ENCODE measurements around the gene STAG1. TPM values are rescaled to one million over a fixed set of nuclear protein-coding genes. Genes with fewer than 3 reads are reported as not detected.
"Not testable (repeated sequence)": the region's sequence is repeated elsewhere in the genome, so short reads cannot be mapped to it uniquely, and the experiment has no call there.

The STAG1 gene
- total and polyA plus RNA-seq, 2 experiments from 2014 or later: 12.4 to 41.1 TPM

DNA sequence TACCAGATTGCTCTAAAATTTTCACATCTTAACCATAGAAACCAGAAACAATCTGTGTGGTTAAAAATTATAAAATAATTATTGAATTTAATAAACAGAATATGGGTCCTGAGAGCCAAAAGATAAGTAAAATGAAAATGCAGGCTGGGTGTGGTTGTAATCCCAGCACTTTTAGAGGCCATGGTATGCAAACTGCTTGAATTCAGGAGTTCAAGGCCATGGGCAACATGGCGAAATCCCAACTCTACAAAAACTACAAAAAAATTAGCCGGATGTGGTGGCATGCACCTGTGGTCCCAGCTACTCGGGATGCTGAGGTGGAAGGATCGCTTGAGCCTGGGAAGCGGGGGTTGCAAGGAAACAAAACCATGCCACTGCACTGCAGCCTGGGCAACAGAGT, 236.1 kb downstream of the STAG1 start:
- no peak overlapping the region for H3K27ac ChIP-seq
- H3K27me3 ChIP-seq: no peaks in the 10 kb centered on the region
- no peaks in the 10 kb centered on the region for H3K9me2 ChIP-seq (replicated peaks; ENCODE audit: insufficient read depth)
- H2AFZ ChIP-seq: no peak overlapping the region
- H4K20me1 ChIP-seq (ENCODE audit: insufficient read depth, poor library complexity, severe bottlenecking): no peaks in the 10 kb centered on the region
- no peak for TF ChIP-seq EZH2 (IDR thresholded peaks at IDR 0.05; ENCODE audit: borderline replicate concordance)
- TF ChIP-seq, protein P1, sequence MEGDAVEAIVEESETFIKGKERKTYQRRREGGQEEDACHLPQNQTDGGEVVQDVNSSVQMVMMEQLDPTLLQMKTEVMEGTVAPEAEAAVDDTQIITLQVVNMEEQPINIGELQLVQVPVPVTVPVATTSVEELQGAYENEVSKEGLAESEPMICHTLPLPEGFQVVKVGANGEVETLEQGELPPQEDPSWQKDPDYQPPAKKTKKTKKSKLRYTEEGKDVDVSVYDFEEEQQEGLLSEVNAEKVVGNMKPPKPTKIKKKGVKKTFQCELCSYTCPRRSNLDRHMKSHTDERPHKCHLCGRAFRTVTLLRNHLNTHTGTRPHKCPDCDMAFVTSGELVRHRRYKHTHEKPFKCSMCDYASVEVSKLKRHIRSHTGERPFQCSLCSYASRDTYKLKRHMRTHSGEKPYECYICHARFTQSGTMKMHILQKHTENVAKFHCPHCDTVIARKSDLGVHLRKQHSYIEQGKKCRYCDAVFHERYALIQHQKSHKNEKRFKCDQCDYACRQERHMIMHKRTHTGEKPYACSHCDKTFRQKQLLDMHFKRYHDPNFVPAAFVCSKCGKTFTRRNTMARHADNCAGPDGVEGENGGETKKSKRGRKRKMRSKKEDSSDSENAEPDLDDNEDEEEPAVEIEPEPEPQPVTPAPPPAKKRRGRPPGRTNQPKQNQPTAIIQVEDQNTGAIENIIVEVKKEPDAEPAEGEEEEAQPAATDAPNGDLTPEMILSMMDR (IDR thresholded peaks at IDR 0.05; ENCODE audit: poor library complexity): no peak
- TF ChIP-seq EZH2phosphoT487 (IDR thresholded peaks at IDR 0.05; ENCODE audit: low read depth, severe bottlenecking, unreplicated experiment): no peak
- peaks cover 8% of the 10 kb centered on the region for H3K79me2 ChIP-seq
- H3K4me1 ChIP-seq (ENCODE audit: insufficient read depth): no peaks in the 10 kb centered on the region
- no peaks in the 10 kb centered on the region for H3K36me3 ChIP-seq (replicated peaks; ENCODE audit: insufficient read depth, low read depth)
- no peaks in the 10 kb centered on the region for H3K9me3 ChIP-seq (ENCODE audit: low read depth)
- no peak overlapping the region for H3K4me2 ChIP-seq
- WGBS (ENCODE audit: low lambda C conversion rate, missing lambda C conversion rate): 97% methylated on average over 5 of the region's 5 CpGs
- no peak for DNase-seq (ENCODE audit: low spot score)
- H3K4me3 ChIP-seq: no peak overlapping the region

DNA sequence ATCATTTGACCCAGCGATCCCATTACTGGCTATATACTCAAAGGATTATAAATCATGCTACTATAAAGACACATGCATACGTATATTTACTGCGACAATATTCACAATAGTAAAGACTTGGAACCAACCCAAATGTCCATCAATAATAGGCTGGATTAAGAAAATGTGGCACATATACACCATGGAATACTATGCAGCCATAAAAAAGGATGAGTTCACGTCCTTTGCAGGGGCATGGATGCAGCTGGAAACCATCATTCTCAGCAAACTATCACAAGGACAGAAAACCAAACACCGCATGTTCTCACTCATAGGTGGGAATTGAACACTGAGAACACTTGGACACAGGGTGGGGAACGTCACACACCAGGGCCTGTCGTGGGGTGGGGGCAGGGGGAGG, 237.6 kb downstream of the STAG1 start:
- H3K4me2 ChIP-seq; H3K79me2 ChIP-seq; H3K9me2 ChIP-seq (replicated peaks; ENCODE audit: insufficient read depth); H3K27ac ChIP-seq; H2AFZ ChIP-seq; H3K4me1 ChIP-seq (ENCODE audit: insufficient read depth); H3K4me3 ChIP-seq; H3K9me3 ChIP-seq (ENCODE audit: low read depth); H4K20me1 ChIP-seq (ENCODE audit: insufficient read depth, poor library complexity, severe bottlenecking); DNase-seq (ENCODE audit: low spot score); H3K36me3 ChIP-seq (replicated peaks; ENCODE audit: insufficient read depth, low read depth); H3K27me3 ChIP-seq: not testable (repeated sequence)
- WGBS (ENCODE audit: low lambda C conversion rate, missing lambda C conversion rate): 99% methylated on average over 7 of the region's 7 CpGs

DNA sequence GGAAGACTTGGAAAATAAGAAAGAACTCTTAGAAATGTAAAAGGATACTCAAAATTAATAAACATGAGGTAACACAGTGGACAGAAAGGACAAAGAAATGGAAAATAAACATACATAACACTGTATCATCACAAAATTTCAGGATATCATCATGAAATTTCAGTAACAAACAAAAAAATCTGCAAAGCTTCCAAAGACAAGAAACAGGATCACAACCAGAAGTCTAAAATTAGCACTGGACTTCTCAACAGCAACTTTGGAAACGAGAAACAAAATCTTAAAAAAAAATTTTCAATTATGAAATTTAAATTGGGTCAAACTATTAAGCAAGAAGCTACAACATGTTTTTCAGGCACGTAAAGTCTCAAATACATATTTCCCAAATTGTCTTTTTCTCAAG, 238.8 kb downstream of the STAG1 start:
- Histone ChIP-seq H3K79me2 (peaks cover 9% of the 10 kb centered on the region), H3K4me3 (no peak overlapping the region), H4K20me1 (ENCODE audit: insufficient read depth, poor library complexity, severe bottlenecking) (no peaks in the 10 kb centered on the region), H3K4me1 (ENCODE audit: insufficient read depth) (no peaks in the 10 kb centered on the region), H3K36me3 (replicated peaks; ENCODE audit: insufficient read depth, low read depth) (no peaks in the 10 kb centered on the region), H3K27ac (no peak overlapping the region), H3K9me3 (ENCODE audit: low read depth) (no peaks in the 10 kb centered on the region), H3K9me2 (replicated peaks; ENCODE audit: insufficient read depth) (no peaks in the 10 kb centered on the region), H3K4me2 (no peak overlapping the region), H3K27me3 (no peaks in the 10 kb centered on the region), H2AFZ (no peak overlapping the region)
- WGBS (ENCODE audit: low lambda C conversion rate, missing lambda C conversion rate): 96% methylated on average over 2 of the region's 2 CpGs
- no peak for DNase-seq (ENCODE audit: low spot score)
- TF ChIP-seq, protein P1 (IDR thresholded peaks at IDR 0.05; ENCODE audit: poor library complexity): no peak
- no peak for TF ChIP-seq EZH2 (IDR thresholded peaks at IDR 0.05; ENCODE audit: borderline replicate concordance)
- no peak for TF ChIP-seq EZH2phosphoT487 (IDR thresholded peaks at IDR 0.05; ENCODE audit: low read depth, severe bottlenecking, unreplicated experiment)

DNA sequence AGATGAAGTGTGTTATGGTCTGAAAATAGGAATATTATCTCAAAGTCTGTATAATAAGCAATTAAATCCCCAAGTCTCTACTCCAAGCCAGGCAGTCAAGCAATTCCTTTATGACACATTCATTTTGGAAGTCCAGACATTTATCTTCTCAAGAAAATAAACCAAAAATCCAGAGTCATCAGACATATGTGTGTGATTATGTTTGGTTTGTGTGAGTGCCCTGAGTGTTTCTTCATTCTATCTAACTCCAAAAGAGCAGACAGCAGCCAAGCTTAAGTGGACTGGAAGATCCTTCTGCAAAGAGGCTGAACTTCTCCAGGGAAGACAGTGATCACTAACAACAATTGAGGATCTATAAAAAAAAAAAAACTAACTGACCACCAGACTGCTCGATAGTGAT, 239.8 kb downstream of the STAG1 start:
- Histone ChIP-seq H3K79me2 (peaks cover 9% of the 10 kb centered on the region), H4K20me1 (ENCODE audit: insufficient read depth, poor library complexity, severe bottlenecking) (no peaks in the 10 kb centered on the region), H3K27me3 (no peaks in the 10 kb centered on the region), H3K4me1 (ENCODE audit: insufficient read depth) (no peaks in the 10 kb centered on the region), H3K36me3 (replicated peaks; ENCODE audit: insufficient read depth, low read depth) (no peaks in the 10 kb centered on the region), H3K9me3 (ENCODE audit: low read depth) (no peaks in the 10 kb centered on the region), H2AFZ (no peak overlapping the region), H3K4me3 (no peak overlapping the region), H3K9me2 (replicated peaks; ENCODE audit: insufficient read depth) (no peaks in the 10 kb centered on the region), H3K4me2 (no peak overlapping the region), H3K27ac (no peak overlapping the region)
- no peak for DNase-seq (ENCODE audit: low spot score)
- WGBS (ENCODE audit: low lambda C conversion rate, missing lambda C conversion rate): 90% methylated on average over 1 of the region's 1 CpG
- TF ChIP-seq EZH2phosphoT487 (IDR thresholded peaks at IDR 0.05; ENCODE audit: low read depth, severe bottlenecking, unreplicated experiment): no peak

Data from hepatocyte (in vitro differentiated cells).